Liver (tissue), 3 donors: ENCODE measurements around the gene ROBO2.

ENCODE experiments used
- ATF3 ChIP-seq: IDR thresholded peaks from 2 replicates; pipeline ENCODE4 v1.6.1; 2016; ENCODE audit warnings: antibody characterized with exemption
- CTCF ChIP-seq: fragments of 150-350 bp; IDR thresholded peaks from 2 replicates; pipeline ENCODE4 v1.5.1; 2017; ENCODE audit warnings: improper control_type of control experiment, low read depth, low read length; ENCODE audit not compliant: missing input control
- EGR1 ChIP-seq, 2 donors: IDR thresholded peaks; 2 replicates each; pipeline ENCODE4 v1.6.1; 2016 to 2018; ENCODE audit warnings: antibody characterized with exemption in 2 of 2, low read depth in 2 of 2
- GABPA ChIP-seq, 2 donors: IDR thresholded peaks in 1 of 2; conservative IDR thresholded peaks in 1 of 2; 2 replicates each; pipeline ENCODE4 v1.6.1; 2016; ENCODE audit warnings: antibody characterized with exemption in 2 of 2, mild to moderate bottlenecking in 1 of 2, moderate library complexity in 1 of 2
- JUND ChIP-seq, 2 donors: IDR thresholded peaks; 2 replicates each; pipeline ENCODE4 v1.6.1; 2016; ENCODE audit warnings: antibody characterized with exemption in 2 of 2
- MAX ChIP-seq: IDR thresholded peaks from 2 replicates; pipeline ENCODE4 v1.6.1; 2016; ENCODE audit warnings: antibody characterized with exemption
- NR2F2 ChIP-seq: IDR thresholded peaks from 2 replicates; pipeline ENCODE4 v1.6.1; 2016; ENCODE audit warnings: antibody characterized with exemption
- RAD21 ChIP-seq, 2 donors: IDR thresholded peaks; 2 replicates each; pipeline ENCODE4 v1.6.1; 2016; ENCODE audit warnings: antibody characterized with exemption in 2 of 2, mild to moderate bottlenecking in 2 of 2
- REST ChIP-seq: IDR thresholded peaks from 2 replicates; pipeline ENCODE4 v1.6.1; 2016; ENCODE audit warnings: antibody characterized with exemption, mild to moderate bottlenecking
- SP1 ChIP-seq: IDR thresholded peaks from 2 replicates; pipeline ENCODE4 v1.6.1; 2018; ENCODE audit warnings: antibody characterized with exemption, mild to moderate bottlenecking
- TAF1 ChIP-seq: conservative IDR thresholded peaks from 2 replicates; pipeline ENCODE4 v1.6.1; 2016; ENCODE audit warnings: antibody characterized with exemption, mild to moderate bottlenecking
- YY1 ChIP-seq: IDR thresholded peaks from 2 replicates; pipeline ENCODE4 v1.6.1; 2016; ENCODE audit warnings: antibody characterized with exemption, mild to moderate bottlenecking
- ZBTB33 ChIP-seq: IDR thresholded peaks from 2 replicates; pipeline ENCODE4 v1.6.1; 2016; ENCODE audit warnings: antibody characterized with exemption
- donor health status: healthy.
- donor health status: healthy.

- TF ChIP-seq CTCF, result no peak
- no peak for TF ChIP-seq ATF3
- TF ChIP-seq MAX, result no peak
- TF ChIP-seq REST, result no peak
- no peak for TF ChIP-seq TAF1
- no peak for TF ChIP-seq SP1
- no peak for TF ChIP-seq RAD21 (IDR thresholded peaks at IDR 0.05)
- no peak for TF ChIP-seq JUND (IDR thresholded peaks at IDR 0.05)
- no peak for TF ChIP-seq GABPA (IDR thresholded peaks at IDR 0.05 in 1 of 2, conservative IDR thresholded peaks at IDR 0.05 in 1 of 2)
- no peak for TF ChIP-seq YY1
- TF ChIP-seq EGR1 (IDR thresholded peaks at IDR 0.05; ENCODE audit: low read depth in 2 of 2), result no peak
- no peak for TF ChIP-seq NR2F2
- no peak for TF ChIP-seq ZBTB33
These were observed 298.3 kb downstream of the ROBO2 start for GRCh38 chr3:77338195-77338594.
